ENCODE measurements around the gene TFDP1.
"Not testable (repeated sequence)": the region's sequence is repeated elsewhere in the genome, so short reads cannot be mapped to it uniquely, and the experiment has no call there.

The TFDP1 gene

DNA sequence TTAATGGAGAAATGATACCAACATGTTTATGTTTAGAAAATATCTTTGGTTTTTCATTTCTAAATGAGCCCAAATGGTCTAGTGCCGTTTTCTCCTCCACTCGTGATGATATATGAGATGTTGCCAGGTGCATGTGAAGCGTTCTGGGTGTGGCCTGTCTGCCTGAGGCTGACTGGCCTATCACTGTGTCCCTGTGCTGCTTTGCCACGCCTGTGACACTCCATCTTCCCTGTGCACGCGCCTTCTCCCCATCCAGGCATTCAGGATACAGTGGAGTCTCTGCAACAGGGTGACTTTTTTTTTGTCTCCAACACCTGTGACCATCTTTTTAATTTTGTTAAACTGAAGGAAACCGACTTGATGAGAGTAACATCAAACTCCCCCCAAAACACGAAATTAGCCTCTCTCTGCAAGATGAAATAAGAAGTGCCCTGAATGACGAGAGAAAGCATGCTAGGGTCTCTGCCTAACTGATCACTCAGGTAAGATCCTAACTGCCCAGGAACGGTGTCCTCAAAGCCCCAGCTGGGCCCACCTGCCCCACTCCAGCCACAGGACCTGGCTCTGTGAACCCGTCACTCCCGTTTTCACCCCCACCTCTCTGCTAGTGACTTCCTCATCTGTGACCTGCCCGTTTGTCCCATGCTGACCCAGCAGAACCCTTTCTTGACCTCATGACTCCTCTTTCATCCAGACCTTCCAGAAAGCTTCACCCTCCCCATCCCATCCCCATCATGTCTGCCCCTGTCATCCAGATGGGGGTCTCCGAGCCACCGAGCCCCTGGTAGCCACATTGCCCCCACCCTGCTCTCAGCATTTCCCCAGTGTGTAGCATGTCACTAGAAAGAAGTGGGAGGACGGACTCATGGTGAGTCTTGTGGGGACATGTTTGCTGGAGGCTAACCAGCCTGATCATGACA is 33.2 kb upstream of the TFDP1 start:
- no peak for DNase-seq

DNA sequence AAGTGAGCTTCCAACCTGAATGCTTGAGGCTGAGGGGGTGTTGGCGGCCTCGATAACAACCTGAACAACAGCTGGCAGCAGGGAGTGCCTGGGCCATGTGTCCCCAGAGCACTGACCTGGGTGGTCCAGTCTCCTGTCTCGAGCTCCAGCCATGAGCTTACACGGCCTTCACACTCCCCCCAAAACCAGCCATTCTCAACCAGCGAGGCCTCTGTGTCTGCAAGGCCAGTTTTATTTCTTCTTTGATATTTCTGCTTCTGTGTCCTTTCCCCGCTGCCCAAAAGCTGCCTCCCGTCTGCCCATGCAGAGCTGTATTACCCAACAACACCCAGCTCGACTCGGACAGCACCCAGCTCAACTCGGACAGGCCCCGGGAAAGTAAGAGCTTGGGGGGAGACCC is 32.5 kb upstream of the TFDP1 start:
- DNase-seq = no peak

DNA sequence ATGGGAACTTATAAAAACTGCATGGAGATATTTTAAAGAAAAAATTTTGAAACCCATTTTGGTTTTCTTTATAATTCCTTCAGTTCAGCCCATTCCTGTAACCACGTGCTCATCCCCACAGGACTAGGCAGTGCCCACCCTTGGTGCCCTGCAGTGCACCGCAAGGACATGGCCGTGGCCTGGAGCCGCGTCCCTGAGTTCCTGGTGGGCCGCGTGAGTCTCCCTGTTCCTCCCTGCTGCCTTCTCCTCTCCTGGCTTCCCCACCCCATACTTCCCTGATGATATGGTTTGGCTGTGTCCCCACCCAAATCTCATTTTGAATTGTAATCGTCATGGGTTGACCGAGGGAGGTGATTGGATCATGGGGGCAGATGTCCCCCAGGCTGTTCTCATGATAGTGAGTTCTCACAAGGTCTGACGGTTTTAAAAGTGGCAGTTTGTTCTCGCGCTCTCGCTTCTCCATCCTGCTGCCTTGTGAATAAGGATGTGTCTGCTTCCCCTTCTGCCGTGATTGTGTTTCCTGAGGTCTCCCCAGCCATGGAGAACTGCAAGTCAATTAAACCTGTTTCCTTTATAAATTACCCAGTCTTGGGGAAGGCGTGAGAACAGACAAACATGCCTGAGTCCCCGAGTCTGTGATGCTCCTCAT is 31.6 kb upstream of the TFDP1 start:
- DNase-seq = no peak

DNA sequence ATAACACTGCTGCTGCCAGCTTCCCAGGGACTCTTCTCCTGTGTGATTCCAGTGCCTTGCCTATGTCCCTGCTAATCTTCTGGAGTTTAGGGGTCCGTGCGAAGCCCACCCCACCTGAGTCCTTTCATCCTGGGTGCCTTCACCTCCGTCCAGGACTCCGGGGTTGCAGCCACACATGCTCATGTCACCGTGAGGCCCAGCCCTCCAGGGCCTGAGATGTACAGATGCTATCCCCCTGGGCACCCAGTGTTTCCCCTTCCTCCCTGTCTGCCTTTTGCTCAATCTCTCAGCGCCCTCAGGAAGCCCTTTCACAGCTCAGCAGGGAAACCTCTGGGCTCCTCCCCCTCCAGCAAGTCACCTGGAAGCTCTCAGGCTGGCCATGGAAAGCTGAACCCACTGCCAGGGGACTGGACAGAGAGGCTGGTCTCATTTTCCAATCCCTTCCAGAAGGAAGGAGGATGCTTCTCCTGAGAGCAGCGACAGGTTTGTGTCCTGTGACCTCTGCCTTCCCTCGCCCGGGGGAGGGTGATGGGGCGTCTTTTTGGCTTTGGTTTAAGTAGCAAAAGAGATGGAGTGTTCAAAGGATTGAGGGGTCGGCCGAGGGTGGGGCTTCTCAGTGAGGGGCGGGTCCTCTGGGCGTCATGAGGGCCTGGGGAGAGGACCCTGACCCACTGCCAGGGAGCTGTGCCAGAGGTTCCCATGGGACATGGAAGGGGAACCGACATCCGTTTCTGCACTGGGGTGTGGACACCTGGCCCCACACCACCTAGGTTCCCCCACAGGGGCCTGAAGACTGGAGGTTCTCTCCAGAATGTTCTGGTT is 30.8 kb upstream of the TFDP1 start:
- DNase-seq = no peak

GRCh38 chr13:113554333-113554700 is 30.2 kb upstream of the TFDP1 start:
- no peak for DNase-seq

GRCh38 chr13:113555141-113555540 is 29.4 kb upstream of the TFDP1 start:
- no peak for DNase-seq

- DNase-seq = no peak
These were observed 27.5 kb upstream of the TFDP1 start for GRCh38 chr13:113557013-113557412.

DNA sequence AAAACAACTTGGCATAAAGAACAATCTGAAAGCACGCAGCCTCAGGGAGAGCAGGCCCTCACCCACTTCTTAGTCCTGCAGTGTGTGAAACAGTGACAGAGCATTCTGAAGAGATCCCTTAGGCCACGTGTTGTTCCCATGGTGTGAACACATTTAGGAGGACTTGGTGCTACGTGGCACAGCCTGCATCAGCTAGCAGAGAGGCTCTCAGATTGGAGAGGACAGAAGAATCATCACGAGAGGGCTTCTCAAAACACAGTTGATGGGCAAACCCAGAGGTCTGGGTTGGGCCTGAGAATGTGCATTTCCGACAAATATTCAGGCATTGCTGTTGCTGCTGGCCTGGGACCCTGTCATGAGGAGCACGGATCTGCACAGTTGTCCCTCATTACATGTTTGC is 26.1 kb upstream of the TFDP1 start:
- no peak for DNase-seq

GRCh38 chr13:113559061-113559460 is 25.5 kb upstream of the TFDP1 start:
- DNase-seq = no peak

GRCh38 chr13:113559901-113560644 is 24.5 kb upstream of the TFDP1 start:
- DNase-seq = no peak

GRCh38 chr13:113560645-113561416 is 23.7 kb upstream of the TFDP1 start:
- no peak for DNase-seq

DNA sequence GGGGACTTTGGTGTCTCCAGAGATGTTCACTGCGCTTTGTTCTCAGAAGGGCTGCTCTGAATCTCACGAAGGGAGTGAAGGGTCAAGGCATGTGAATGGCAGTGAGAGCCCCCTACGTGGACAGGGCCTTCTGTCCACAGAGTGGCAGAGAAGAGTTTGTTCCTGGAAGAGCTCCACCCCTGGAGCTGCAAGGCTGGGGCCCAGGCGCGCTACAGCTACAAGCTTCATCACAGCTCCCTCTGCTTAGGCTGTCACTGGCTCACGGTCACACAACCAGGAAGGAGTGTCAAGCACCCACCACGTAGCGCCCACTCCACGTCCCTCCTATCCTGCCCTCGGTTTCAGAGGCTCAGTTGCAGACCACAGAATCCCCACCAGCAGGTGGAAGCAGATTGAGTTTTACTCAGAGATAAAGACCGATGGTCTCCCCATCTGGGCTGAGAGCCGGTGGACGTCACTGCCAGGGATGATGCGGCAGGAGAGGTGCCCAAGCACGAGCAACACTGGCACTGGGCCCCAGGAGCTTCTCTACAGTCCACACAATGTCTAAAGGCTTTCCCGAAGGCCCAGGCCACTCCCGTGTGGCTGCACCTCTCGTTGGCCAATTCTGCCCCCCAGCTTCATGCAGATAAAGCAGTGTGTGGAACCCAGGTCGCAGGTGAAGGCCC is 23.0 kb upstream of the TFDP1 start:
- no peak for DNase-seq

- DNase-seq = peak; percentile 43
These were observed 22.3 kb upstream of the TFDP1 start for GRCh38 chr13:113562085-113562749.

DNA sequence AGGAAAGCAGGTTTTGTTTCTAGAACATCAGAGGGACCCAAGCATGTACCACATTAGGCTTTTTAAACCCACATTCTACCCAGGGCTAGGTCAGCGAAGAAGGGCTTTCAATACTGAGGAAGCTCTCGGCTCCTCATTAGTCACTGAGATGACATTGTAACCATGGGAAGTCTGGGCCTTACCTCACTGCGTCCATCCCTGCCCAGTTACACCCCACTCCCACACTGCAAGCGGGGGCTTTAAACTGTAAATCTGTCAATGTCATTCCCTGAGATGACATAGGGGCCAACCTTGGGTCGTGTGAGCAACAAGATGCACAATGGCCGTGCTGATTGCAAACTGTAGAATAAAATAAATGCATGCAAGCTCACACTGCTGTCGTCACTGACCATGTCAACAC is 21.7 kb upstream of the TFDP1 start:
- DNase-seq = no peak

GRCh38 chr13:113563511-113563910 is 21.0 kb upstream of the TFDP1 start:
- DNase-seq = not testable (repeated sequence)

GRCh38 chr13:113564331-113565023 is 20.1 kb upstream of the TFDP1 start:
- no peak for DNase-seq

GRCh38 chr13:113565526-113566226 is 18.9 kb upstream of the TFDP1 start:
- DNase-seq = no peak

GRCh38 chr13:113566227-113566561 is 18.4 kb upstream of the TFDP1 start:
- DNase-seq = no peak

- no peak for DNase-seq
These were observed 16.9 kb upstream of the TFDP1 start for GRCh38 chr13:113567681-113568080.

GRCh38 chr13:113573065-113573464 is 11.5 kb upstream of the TFDP1 start:
- DNase-seq = no peak
